Breast epithelium (tissue), 4 donors: Measurements from ENCODE around the gene COLEC11. TPM values are rescaled to one million over a fixed set of nuclear protein-coding genes. Genes with fewer than 3 reads are reported as not detected.

Source experiments
- DNase-seq, 2 donors: peaks; one replicate each; pipeline ENCODE4 v3.0.0-alpha.2; 2019; ENCODE audit warnings: low spot score in 2 of 2
- H3K27ac ChIP-seq, 2 donors: fragments of 200-600 bp; sonication (generic) in 1 of 2; one replicate each; pipeline ENCODE4 v1.5.1; 2016 to 2019; ENCODE audit warnings: mild to moderate bottlenecking in 1 of 2
- H3K27me3 ChIP-seq, 2 donors: fragments of 200-600 bp; sonication (generic) in 1 of 2; one replicate each; pipeline versions ENCODE4 v1.5.1 to v1.6.0; 2017 to 2019; ENCODE audit warnings: control low read depth in 1 of 2, mild to moderate bottlenecking in 1 of 2
- H3K36me3 ChIP-seq: fragments of 200-600 bp; one replicate; pipeline ENCODE4 v1.5.1; 2019
- H3K4me1 ChIP-seq, 2 donors: fragments of 200-600 bp; sonication (generic); one replicate each; pipeline ENCODE4 v1.5.1; 2016 to 2019; ENCODE audit warnings: control low read depth in 1 of 2
- H3K4me3 ChIP-seq, 3 donors: fragments of 200-600 bp; sonication (generic); 1 replicate in 2 of 3; 2 replicates in 1 of 3; pipeline ENCODE4 v1.5.1; 2016 to 2019; ENCODE audit warnings: mild to moderate bottlenecking in 3 of 3, moderate library complexity in 2 of 3
- H3K9me3 ChIP-seq, 2 donors: fragments of 200-600 bp; sonication (generic) in 1 of 2; one replicate each; pipeline ENCODE4 v1.5.1; 2016 to 2019; ENCODE audit warnings: control low read depth in 1 of 2
- POLR2A ChIP-seq: fragments of 450-650 bp; IDR thresholded peaks from one replicate; pipeline ENCODE4 v1.6.1; 2016; ENCODE audit warnings: antibody characterized with exemption, mild to moderate bottlenecking, moderate library complexity
- POLR2AphosphoS5 ChIP-seq, 3 donors: sonication (generic); formaldehyde crosslinking; IDR thresholded peaks; one replicate each; pipeline ENCODE4 v1.6.1; 2017; ENCODE audit warnings: antibody characterized with exemption in 3 of 3
- intact Hi-C: fragments of 100-400 bp; cut with DNase I; formaldehyde crosslinking; loops from one replicate; pipeline ENCODE4 v1.15.1; 2023; ENCODE audit warnings: low total_unique reads
- total RNA-seq, 3 donors: library from RNA; depleted of rRNA; stranded (reverse); fragments of >200 nt; gene quantifications; one replicate each; pipeline ENCODE4 v1.1.0, GENCODE V29; 2016
- TF ChIP-seq, protein P1 (sequence below), 3 donors: fragments of 450-650 bp; IDR thresholded peaks; one replicate each; pipeline ENCODE4 v1.5.1; 2016 to 2017; ENCODE audit warnings: antibody characterized with exemption in 3 of 3, mild to moderate bottlenecking in 3 of 3, moderate library complexity in 3 of 3

Gene COLEC11
- total RNA-seq, 3 donors from 2014 or later = 0.33 to 1.9 (median 1.0) TPM

DNA sequence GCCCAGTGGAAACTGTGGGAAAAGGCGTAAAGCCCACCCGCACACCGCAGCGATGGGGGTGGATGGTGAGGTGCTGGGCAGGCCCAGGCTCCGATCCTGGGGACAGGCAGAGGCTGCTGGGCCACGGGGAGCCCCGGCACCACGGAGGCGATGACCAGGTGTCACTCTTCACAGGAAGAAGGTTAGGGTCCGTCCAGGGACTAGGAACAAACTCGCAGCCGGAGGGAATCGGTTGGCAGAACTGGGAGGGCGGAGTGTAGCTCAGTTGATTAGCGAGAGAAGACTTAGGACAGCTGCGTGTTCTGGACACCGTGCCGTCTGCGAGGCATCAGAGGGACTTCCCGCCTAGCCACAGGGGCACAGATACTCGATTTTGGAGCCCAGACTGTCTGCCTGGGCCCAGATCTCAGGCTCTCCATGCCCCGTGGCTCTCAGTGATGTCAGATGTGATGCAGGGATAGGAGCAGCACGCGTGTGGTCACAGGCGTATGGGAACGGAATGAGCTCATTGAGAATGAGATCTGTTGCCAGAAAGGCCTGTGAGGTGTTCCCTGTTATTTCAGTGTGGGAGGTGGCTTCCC, 47.0 kb downstream of the COLEC11 start:
- H3K27ac ChIP-seq = no peak overlapping the region
- intact Hi-C loops = no loop called here
- no peaks in the 10 kb centered on the region for H3K4me1 ChIP-seq
- no peak overlapping the region for H3K4me3 ChIP-seq
- no peaks in the 10 kb centered on the region for H3K9me3 ChIP-seq
- no peaks in the 10 kb centered on the region for H3K27me3 ChIP-seq
- TF ChIP-seq POLR2AphosphoS5 (IDR thresholded peaks at IDR 0.05) (no peak), POLR2A (no peak)
- TF ChIP-seq, protein P1, sequence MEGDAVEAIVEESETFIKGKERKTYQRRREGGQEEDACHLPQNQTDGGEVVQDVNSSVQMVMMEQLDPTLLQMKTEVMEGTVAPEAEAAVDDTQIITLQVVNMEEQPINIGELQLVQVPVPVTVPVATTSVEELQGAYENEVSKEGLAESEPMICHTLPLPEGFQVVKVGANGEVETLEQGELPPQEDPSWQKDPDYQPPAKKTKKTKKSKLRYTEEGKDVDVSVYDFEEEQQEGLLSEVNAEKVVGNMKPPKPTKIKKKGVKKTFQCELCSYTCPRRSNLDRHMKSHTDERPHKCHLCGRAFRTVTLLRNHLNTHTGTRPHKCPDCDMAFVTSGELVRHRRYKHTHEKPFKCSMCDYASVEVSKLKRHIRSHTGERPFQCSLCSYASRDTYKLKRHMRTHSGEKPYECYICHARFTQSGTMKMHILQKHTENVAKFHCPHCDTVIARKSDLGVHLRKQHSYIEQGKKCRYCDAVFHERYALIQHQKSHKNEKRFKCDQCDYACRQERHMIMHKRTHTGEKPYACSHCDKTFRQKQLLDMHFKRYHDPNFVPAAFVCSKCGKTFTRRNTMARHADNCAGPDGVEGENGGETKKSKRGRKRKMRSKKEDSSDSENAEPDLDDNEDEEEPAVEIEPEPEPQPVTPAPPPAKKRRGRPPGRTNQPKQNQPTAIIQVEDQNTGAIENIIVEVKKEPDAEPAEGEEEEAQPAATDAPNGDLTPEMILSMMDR (IDR thresholded peaks at IDR 0.05) = no peak
- no peaks in the 10 kb centered on the region for H3K36me3 ChIP-seq
- peak in 1 of 2 donors; percentile 46 for DNase-seq

- TF ChIP-seq, protein P1 (IDR thresholded peaks at IDR 0.05) = no peak
- TF ChIP-seq POLR2A (no peak), POLR2AphosphoS5 (IDR thresholded peaks at IDR 0.05) (no peak)
- no peaks in the 10 kb centered on the region for H3K4me1 ChIP-seq
- H3K9me3 ChIP-seq = no peaks in the 10 kb centered on the region
- intact Hi-C loops = no loop called here
- DNase-seq = peak in 1 of 2 donors; percentile 43
- no peaks in the 10 kb centered on the region for H3K27me3 ChIP-seq
- H3K36me3 ChIP-seq = no peaks in the 10 kb centered on the region
- no peak overlapping the region for H3K27ac ChIP-seq
- H3K4me3 ChIP-seq = no peak overlapping the region
Measured at GRCh38 chr2:3642521-3643215, 47.8 kb downstream of the COLEC11 start.

- Histone ChIP-seq H3K4me1 (no peaks in the 10 kb centered on the region), H3K9me3 (no peaks in the 10 kb centered on the region), H3K27ac (no peak overlapping the region), H3K27me3 (no peaks in the 10 kb centered on the region), H3K4me3 (no peak overlapping the region), H3K36me3 (no peaks in the 10 kb centered on the region)
- DNase-seq = peak in 1 of 2 donors; percentile 49
- intact Hi-C loops = no loop called here
- TF ChIP-seq, protein P1 (IDR thresholded peaks at IDR 0.05) = no peak
- no peak for TF ChIP-seq POLR2A
- no peak for TF ChIP-seq POLR2AphosphoS5 (IDR thresholded peaks at IDR 0.05)
Measured at GRCh38 chr2:3643371-3644245, 48.7 kb downstream of the COLEC11 start.

GRCh38 chr2:3644246-3644525, 49.3 kb downstream of the COLEC11 start:
- no peaks in the 10 kb centered on the region for H3K36me3 ChIP-seq
- no peaks in the 10 kb centered on the region for H3K27me3 ChIP-seq
- intact Hi-C loops = no loop called here
- H3K4me1 ChIP-seq = no peaks in the 10 kb centered on the region
- DNase-seq = no peak
- no peak overlapping the region for H3K4me3 ChIP-seq
- no peaks in the 10 kb centered on the region for H3K9me3 ChIP-seq
- TF ChIP-seq POLR2A (no peak), POLR2AphosphoS5 (IDR thresholded peaks at IDR 0.05) (no peak)
- TF ChIP-seq, protein P1 (IDR thresholded peaks at IDR 0.05) = no peak
- H3K27ac ChIP-seq = no peak overlapping the region
